Hindlimb muscle (tissue), 1 donor: ENCODE results near the gene NABP2. TPM values are rescaled to one million over a fixed set of nuclear protein-coding genes. Genes with fewer than 3 reads are reported as not detected.
"Not testable (repeated sequence)": the region's sequence is repeated elsewhere in the genome, so short reads cannot be mapped to it uniquely, and the experiment has no call there.

Experiments
- DNase-seq: peaks from one replicate; pipeline ENCODE4 v3.0.0-alpha.2; 2013
- polyA plus RNA-seq: library from polyadenylated mRNA; unstranded; fragments of 120-200 nt; gene quantifications from one replicate; pipeline ENCODE4 v1.2.1, GENCODE V29; 2013; ENCODE audit not compliant: insufficient read length

Gene NABP2
- polyA plus RNA-seq, 1 donor = 17.4 TPM

DNA sequence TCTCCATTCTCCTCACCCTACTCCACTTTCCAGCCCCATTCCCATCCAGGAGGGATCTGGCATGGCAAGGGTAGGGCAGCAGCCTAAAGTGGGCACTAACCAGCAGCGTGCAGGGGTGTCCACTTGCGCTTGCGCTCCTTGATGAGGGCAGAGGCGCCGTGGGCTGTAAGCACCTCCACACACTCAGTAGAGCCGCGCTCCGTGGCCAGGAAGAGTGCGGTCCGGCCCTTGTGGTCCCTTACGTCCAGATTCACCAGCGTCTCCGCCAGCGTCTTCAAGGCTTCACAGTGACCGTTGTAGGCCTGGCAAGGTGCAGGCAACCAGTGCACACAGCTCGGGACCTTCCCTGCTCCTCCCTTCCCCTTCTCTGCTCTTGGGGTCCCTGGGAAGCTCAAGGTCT, 23.8 kb downstream of the NABP2 start:
- DNase-seq = no peak

GRCh38 chr12:56248711-56249110, 24.6 kb downstream of the NABP2 start:
- no peak for DNase-seq

- DNase-seq = no peak
These were observed 28.5 kb downstream of the NABP2 start for GRCh38 chr12:56252649-56253048.

- no peak for DNase-seq
These were observed 28.9 kb downstream of the NABP2 start for GRCh38 chr12:56253091-56253490.

DNA sequence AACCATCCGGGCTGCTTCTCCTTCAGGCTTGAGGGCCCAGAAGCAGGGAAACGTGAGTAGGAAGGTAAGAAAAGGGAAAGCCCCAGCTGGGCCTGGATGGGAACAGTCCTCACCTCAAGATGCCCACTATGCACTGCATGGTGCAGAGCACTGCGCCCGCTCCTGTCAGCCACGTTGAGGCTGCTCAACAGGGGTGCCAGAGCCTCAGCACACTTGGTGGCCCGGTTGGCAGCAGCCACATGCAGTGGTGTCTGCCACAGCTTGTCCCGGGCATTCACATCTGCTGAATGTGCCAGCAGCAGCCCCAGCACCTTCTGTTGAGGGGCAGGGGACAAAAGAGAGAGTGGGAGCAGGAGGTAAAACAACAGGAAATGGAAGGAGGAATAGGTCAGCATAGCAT, 31.5 kb downstream of the NABP2 start:
- DNase-seq = no peak

DNA sequence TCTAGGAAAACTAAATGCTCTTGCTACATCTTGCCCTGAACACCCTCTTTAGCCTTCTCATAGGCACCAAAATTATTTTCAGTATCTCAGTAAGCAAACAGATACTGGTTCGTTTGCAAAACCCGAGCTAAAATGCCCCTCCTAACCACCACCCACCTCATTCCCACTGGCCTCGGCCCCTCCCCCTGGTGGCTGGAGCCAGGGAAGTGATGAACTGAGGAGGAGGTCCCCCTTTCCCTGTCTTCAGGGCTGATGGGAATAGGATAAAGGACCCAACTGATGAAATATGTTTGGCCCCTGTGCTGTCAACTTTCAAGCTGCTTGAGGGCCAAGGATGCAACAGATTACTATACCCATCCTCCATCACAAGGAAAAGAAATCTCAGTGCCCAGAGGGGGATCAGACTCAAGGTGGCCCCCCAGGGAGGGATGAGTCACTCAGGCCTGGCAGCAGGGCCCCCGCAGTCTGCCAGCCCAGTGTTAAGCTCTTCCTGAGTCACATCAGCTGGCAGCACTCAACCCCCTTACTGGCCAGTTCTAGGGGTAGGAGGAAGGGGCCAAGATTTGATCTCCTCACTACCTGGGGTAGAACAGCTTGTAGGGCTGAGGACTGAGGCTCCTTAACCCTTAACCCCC, 32.3 kb downstream of the NABP2 start:
- DNase-seq = no peak

- no peak for DNase-seq
These were observed 32.9 kb downstream of the NABP2 start for GRCh38 chr12:56257071-56257470.

DNA sequence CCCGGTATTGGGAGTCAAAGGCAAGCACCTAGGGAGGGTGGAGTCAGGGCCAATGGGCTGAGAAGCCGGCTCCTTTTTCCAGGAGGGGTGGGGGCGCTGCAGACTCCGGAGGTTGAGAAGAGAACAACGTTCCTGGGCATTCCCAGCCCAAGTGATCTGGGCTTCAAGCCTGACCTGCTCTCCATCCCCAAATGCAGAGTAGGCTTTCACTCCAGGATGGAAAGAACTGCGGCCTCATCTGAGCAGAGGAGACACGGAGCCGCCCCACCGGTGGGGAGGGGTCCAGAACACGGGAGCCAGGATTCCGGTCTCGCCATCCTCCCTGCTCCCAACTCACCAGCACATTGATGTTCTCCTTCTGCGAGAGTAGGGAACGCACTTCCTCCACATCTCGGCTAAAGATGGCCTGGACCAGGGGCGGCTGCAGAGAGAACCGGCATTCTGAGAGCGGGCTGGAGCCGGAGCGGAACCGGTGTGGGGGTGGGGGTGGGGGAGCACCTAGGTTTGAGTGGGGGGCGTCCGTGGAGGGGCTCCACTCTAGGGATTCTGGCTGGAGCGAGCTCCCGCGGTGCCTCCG, 33.4 kb downstream of the NABP2 start:
- DNase-seq = peak; percentile 33

GRCh38 chr12:56258068-56258819, 34.1 kb downstream of the NABP2 start, which contains the start of gene ANKRD52:
TSS of gene ANKRD52 (minus strand) at chr12:56258384. CDS start at chr12:56258269, 115 bp downstream.
- DNase-seq = peak; percentile 91

DNA sequence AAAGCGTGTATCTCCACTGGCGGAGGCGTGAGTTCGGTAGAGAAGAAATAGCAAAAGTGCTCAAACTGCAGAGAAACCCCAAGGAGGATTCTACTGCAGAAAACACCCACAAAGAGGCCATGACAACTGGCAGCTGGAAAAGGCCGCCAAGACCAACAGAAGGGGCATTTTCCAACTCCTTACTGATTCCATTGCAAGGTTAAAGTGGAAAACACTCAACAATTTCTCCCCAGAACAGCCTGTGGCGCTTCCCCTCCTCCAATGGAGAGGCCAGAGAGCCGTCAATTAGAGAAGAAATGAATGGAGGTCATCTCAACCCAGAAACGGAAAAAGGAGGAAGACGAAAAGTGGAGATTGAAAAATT, 34.7 kb downstream of the NABP2 start:
- no peak for DNase-seq

- no peak for DNase-seq
These were observed 36.2 kb downstream of the NABP2 start for GRCh38 chr12:56260380-56260779.

GRCh38 chr12:56260921-56261320, 36.8 kb downstream of the NABP2 start:
- no peak for DNase-seq

DNA sequence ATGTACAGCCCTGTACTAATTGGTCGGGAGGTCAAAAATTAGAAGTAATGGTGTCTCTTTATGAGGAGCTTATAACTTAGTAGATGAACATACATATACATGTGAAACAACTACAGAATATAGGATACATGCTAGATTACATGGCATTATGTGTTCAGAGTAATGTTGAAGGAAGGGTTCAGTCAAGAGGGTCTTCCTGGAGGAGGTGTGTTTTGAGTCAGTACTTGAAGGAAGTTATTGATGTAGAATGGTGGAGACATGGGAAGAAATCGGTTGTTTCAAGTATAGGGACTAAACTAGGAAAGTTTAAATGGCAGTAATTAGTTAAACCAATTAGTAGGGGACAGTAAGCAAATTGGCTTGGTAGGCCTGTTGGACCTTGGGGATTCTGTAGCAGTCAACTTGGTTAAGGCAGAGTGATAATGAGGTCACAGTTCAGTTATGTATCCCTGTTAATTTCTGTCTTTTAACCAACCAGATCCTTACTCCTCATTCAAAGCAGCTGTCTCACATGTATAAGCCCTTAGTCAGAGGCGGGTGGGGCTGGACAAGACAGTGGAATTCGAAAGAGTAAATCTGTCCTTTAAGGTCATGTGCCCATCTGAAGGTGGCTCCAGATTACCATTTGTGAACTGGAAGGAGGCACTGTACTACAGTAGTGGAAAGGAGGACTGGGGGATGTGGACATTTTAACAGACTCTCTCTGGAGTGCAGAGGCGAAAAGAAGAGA, 37.5 kb downstream of the NABP2 start:
- no peak for DNase-seq

DNA sequence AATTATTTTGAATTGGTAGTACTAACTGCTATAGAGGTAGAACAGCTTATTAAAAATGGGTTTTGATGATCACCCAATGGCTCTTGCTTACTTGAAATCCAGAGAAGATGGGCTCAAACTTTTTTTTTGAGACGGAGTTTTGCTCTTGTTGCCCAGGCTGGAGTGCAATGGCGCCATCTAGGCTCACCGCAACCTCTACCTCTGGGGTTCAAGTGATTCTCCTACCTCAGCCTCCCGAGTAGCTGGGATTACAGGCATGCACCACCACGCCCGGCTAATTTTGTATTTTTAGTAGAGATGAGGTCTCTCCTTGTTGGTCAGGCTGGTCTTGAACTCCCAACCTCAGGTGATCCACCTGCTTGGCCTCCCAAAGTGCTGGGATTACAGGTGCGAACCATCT, 38.8 kb downstream of the NABP2 start:
- DNase-seq = not testable (repeated sequence)

DNA sequence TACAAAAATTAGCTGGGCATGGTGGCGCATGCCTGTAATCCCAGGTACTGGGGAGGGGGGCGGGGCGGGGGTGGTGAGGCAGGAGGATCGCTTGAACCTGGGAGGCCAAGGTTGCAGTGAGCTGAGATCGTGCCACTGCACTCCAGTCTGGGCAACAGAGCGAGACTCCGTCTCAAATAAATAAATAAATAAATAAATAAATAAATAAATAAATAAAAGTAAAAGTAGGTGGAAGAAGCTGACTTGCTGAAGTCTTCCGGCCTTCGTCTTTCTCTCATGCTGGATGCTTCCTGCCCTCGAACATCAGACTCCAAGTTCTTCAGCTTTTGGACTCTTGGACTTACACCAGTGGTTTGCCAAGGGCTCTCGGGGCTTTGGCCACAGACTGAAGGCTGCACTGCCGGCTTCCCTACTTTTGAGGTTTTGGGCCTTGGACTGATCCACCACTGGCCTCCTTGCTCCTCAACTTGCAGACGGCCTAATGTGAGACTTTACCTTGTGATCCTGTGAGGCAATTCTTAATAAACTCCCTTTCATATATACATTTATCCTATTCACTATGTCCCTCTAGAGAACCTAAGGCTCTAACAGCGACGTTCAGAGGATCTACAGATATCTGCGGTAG, 42.0 kb downstream of the NABP2 start:
- DNase-seq = not testable (repeated sequence)

GRCh38 chr12:56266693-56267442, 42.7 kb downstream of the NABP2 start, which contains the start of gene COQ10A:
TSS of gene COQ10A (plus strand) at chr12:56266942. CDS start at chr12:56267119, 177 bp downstream.
- peak; percentile 91 for DNase-seq

DNA sequence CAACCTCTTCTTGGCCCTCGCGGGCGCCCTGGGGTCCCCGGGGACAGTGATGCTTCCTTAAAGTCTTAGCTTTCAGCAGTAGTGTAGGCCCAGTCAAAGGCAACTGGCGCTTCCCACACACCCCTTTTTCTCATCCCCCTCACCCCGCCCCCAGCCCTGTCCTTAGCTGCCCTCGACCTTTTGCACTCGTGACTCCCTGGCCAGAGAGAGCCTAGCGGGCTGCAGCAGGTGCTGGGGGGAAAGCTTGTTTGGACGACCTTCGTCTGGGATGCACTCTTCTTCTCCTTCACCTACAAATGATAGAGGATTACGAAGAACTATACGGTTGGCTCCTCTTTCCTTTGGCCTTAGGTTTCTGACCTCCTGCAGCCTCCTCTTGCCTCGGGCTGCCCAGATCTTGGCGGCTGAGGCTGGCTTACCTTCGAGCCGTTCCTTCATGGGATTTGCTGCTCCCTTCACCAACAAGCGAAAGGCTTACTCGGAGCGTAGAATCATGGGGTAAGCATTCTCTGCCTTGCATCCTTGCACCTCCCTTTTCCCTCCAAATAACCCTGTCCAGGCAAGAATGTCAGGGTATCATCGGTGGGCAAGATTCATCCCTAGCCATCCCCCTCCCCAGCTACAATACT, 43.4 kb downstream of the NABP2 start:
- no peak for DNase-seq

- DNase-seq = no peak
These were observed 46.9 kb downstream of the NABP2 start for GRCh38 chr12:56271031-56271430.

DNA sequence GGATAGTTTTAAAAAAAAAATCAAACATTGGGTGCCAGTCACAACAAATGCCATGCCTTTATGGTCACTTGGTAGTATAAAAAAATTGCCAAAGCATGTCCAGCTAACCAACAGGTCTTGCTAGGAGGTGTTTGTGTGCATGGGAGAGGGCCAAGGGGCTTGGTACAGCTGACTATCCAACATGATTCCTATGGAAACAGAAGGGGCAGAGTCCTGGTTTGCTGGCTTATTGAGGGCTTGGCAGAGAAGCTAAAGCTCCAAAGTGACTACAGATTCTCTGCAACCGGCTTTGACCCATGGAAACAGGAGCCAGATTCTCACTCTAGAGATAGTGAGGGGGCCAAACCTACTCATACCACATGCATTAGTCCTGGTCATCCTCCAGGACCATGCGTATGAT, 48.3 kb downstream of the NABP2 start:
- not testable (repeated sequence) for DNase-seq

- no peak for DNase-seq
These were observed 50.2 kb downstream of the NABP2 start for GRCh38 chr12:56274299-56274698.

DNA sequence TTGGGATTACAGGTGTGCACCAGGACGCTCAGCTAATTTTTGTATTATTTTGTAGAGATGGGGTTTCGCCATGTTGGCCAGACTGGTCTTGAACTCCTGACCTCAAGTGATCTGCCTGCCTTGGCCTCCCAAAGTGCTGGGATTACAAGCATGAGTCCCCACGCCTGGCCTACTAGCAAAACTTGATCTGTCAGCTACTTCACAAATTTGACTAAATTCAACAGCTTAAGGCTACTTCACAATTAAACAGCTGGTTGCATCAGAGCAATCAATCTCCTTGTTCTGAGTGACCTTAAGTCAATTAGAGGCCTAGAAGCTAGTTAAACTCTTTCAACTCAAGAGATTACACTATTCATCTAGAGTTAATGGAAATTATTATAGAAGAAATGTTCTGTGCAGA, 54.8 kb downstream of the NABP2 start:
- no peak for DNase-seq
